AG08396 (cell line): ENCODE measurements around the gene GMIP.
A peak's percentile ranks its signal among the peaks of the same experiment; 100 is the strongest.

Experiments
- DNase-seq: peaks from one replicate; pipeline ENCODE4 v3.0.0; 2012; ENCODE audit warnings: low spot score, mixed read lengths

The GMIP gene

DNA sequence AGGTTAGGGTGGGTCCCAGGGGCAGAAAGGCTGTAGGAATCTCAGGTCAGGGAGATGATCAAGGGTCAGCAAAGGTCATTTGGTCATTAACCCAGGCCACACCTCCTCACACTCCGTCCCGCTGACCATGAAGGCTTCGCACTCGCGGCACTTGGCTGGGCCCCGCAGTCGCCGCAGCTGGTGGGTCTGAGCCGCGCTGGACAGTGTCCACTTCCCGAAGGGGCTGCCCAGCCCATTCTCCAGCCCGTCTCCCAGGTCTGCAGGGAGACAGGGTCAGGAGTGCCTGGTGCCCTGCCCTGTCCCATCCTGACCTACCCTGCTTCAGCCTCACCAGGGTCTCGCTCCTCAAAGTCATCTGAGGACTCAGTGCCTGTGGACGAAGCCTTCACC is 8.1 kb downstream of the GMIP start:
- DNase-seq, result no peak

DNA sequence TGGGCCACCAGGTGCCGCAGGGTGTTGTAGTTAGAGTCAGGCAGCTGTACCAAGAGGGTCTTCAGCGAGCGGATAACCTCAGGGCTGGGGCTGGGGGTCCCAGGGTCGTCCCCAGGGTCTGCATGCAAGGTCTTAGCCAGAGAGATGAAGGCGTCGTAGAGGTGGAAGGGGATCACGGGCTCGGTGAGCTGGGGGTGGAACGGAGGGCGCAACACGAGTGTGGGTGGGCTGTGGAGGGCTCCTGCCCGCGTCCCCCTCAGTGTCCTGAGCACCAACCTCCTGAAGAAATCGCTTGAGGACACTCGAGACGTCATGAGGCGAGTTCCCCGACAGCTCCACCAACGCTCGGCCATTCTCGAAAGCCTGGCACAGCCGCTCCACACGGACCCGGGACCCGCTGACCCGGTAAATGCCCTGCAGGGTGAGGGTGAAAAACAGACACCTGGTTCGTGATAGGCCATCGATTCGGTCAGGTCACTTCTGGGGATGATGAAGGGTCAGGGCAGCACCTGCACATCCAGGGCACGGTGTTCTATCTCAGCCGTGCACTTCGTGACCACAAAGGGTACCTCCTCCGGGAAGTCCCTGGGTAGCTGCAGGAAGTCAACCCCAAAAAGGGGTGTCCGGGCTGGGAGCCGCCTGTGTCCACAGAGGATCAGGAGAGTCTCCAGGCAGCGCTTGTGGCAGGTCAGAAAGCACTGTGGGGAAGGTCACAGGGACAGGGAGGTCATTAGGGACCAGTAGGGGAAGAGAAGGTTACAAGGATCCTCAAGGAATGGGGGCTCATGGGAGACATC is 8.7 kb downstream of the GMIP start:
- no peak for DNase-seq

DNA sequence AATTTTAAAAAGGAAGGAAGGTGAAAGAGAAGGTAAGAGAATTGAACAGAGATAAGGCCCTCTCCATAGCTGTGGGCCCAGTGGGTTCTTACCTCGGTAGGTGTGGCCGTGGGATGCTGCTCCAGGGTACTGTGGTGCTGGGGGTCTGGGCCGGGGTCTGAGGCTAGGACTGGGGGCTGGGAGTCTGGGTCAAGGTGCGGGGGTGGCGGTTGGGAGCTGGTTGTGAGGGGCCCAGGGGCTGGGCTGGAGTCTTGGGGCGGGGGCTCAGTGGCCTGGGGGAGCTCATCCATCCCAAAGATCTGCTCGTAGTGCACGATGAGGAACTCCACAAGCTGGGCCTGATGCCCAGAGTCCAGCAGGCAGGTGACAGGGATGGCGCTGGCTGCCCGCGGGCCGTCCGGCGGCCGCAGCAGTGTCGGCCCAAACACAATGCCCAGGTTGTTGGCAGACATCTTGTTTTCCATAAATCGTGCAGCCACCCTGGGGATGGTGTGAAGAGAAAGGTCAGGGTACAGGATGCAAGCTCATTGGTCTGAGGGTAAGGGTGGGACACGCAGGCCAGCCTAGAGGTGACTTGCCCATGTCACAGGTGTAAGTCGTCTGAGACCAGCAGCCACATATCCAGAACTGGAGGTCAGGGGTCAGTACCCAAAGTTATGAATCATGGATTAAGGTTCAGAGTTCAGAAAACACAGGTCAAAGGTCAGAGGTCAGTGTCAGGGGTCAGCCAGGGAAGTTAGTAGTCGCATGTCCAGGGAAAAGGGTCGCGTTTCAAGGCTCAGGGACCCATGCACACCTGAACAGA is 9.5 kb downstream of the GMIP start:
- no peak for DNase-seq

DNA sequence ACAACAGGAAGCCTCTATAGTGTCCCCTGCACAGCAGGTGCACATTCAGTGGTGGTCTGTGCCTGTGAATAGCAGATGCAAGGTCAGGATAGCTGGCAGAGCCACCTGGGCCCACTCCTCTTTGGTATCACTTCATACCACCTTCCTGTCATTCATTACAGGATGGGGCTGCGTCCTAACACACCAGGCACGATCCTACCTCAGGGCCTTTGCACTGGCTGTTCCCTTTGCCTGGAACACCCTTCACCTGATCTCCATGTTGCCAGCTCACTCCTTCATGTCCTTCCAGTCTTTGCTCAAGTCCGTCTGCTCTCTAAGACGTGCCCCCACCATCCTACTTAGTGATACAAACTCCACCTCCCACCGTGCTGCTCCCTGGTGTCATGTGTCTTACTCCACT is 10.8 kb downstream of the GMIP start:
- DNase-seq, result no peak

DNA sequence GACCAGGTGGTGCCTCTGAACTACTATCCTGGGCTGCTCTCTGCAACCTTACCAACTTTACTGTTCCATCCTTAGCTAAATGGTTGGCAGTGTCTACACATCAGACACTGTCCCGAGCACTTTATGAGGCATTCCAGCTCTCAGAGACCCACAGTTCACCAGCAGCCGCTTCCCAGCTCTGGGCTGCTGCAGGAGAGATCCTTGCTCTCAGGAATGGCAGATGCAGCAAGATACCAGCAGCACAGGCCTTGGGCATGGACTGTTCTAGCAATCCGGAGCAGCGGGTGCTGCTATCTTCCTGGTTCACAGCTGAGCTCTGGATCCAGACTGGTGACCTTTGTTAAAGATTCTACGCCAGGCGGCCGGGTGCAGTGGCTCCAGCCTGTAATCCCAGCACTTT is 12.1 kb downstream of the GMIP start:
- DNase-seq, result no peak

DNA sequence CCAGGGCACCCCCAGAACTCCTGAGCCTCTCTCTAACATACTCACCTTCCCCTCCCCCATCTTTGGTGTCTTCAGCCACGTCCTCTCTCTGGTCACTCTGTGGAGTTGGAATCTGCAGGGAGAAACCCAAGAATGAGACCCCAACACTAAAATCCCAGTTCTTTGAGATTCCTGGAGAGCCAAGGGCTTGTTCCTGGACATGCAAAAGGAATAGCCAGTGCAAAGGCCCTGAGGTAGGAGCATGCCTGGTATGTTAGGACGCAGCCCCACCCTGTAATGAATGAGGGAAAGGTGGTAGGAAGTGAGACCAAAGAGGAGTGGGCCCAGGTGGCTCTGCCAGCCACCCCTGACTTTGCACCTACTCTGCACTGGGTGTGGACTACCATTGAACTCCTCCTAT is 13.0 kb downstream of the GMIP start:
- DNase-seq, result no peak

DNA sequence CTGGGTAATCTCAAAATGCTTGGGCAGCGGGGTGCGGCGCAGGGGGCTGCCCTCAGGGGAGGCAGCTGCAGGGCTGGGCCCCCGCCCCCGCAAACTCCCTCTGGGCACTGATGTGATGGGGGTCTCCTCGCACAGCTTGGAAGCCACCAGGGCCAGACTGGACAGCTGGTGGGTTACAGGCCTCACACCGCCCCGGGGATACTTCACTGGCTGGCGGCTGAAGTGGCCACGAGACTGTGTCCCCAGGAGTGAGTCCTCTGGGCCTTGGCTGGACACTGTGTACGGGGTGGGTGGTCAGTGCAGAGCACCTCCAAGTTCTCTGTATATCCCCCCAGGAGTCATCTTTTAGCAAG is 13.4 kb downstream of the GMIP start:
- no peak for DNase-seq

DNA sequence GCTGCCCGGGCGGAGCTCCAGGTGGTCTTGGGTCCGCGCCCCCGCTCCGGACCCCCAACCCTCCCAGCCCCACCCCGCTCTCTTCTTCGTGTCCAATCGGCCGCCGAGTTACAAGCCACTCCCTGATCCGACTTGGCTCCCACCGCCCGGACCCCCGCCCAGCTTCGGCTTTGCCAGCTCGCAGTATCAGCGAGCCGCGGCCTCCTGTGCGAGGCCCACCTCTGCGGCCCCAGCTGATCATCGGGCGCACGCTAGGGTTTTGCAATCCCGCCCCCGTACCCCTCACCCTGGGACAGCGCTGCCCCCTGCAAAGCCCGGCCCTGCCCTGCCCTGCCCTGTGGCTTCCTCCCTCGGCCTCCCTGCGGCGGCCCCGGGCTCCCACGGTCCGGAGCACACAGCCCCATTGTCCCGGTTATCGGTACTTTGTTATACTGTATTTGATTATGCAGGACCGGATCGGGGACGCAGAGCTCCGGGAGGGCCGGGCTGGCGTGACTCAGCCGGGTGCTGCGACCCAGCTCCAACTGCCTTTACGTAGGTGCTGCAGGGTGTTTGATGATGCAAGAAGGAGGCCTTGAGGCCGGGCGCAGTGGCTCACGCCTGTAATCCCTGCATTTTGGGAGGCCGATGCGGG is 14.8 kb downstream of the GMIP start:
- DNase-seq, result no peak

DNA sequence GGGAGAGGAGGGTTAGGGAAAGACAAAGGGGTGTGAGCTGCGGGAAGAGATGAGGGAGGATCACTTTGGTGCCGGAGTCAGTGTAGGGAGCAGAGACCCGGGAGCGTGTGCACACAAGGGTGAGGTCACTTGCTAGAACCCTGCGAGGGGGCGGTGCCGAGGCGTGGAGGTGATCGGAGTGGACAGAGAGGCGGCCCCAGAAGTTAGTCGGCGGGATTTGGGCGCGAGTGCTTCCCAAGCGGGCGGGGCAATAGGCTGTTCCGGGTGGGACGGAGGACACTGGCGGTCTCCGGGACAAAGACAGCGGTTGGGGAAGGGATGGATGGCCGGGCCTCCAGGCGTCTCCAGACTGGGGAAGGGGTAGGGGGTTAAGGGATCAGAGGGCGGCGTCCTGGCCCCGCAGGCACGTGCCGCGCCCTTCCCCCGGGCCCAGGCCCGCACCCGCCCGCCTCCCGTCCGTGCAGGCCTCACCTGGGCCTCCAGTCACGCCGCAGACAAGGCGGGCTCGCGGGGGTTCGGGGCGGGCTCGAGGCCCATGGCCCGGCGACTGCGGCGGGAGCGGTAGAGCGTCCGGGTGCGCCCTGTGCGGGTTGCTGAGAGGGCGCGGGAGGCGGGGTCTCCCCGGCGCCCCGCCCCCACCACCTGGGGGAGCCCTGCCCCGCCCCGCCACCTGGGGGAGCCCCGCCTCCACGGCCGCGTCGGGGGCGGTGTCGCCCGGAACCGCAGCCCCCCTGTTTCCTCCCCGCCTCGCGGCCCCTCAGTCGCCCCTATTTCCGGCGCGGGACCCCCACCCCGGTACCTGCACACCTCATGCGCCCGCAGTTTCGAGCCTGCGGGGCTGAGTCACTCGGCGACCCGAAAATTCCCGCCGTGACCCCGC is 15.6 kb downstream of the GMIP start, which contains the start of gene LPAR2:
Gene LPAR2 (minus strand): TSS at position 600 of the 880 bp plus-strand sequence. CDS start 945 bp downstream, outside the sequence.
- peak; percentile 59 for DNase-seq

DNA sequence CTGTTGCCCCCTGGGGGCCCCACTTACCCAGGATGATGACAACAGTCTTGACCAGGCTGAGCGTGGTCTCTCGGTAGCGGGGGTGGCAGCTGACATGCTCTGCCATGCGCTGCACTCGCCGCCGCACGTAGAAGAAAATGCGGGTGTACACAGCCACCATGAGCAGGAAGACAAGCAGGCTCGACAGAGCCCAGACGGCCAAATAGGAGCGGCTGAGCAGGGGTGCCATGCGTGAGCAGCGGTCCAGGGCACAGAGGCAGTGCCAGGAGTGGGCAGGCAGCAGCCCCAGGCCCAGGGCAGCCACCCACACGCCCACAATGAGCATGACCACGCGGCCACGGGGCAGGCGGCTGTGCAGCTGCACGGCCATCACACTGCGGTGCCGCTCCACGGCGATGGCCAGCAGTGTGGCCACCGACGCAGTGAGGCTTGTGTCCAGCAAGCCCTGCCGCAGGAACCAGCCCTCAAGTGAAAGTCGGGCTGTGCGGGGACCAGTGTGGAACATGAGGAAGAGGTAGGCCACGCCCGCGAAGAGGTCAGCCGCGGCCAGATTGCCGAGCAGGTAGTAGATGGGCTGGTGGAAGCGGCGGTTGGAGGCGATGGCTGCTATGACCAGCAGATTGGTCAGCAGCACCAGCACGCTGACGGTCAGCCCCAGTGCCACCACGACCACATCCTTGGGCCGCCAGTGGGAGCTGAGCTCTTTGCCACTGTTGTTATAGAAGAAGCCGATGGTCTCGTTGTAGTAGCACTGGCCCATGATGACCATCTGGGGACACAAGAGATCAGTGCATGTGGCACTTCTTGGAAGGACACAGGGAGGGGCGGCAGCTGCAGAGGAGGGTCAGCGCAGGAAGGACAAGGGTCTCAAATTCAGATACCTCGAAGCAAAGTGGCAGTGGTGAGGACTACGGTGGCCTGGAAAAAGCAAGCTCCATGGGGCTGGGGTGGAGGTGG is 16.7 kb downstream of the GMIP start:
- peak; percentile 5 for DNase-seq

DNA sequence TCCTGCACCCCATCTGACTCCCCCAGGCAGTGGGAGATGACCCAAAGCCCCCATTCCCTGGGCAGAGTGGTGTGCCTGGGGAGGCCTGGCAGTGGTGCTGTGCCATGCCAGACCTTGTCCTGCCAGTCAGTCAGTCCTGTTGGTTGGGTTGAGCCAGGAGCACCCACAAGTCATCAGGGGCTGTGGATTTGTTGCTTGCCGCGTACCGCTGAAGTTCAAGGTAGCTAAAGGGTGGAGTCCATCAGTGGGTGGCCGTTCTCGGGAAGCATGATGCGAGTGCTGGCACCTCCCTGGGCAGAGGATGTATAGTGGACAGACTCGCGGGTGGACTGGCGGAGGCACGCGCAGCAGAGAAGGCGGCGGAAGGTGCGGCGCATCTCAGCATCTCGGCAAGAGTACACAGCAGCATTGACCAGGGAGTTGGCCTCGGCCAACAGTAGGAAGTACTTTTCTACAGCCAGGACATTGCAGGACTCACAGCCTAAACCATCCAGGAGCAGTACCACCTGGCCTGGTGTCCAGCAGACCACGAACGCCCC is 19.4 kb downstream of the GMIP start:
- no peak for DNase-seq

DNA sequence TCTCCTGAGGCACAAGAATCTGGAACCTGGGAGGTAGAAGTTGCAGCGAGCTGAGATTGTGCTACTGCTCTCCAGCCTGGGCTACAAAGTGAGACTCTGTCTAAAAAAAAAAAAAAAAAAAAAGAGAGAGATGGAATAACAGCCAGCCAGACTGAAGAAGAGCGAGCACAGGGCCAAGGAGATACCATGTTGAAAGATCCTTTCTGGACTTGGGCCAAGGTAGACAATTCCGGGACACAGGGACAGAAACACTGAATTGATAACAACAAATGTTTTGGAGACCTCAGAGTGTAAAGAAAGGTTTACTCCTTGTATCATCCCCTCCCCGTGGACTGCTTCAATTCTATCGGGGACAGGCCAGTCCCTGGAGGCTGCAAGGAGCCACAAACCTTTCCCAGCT is 20.1 kb downstream of the GMIP start:
- no peak for DNase-seq

DNA sequence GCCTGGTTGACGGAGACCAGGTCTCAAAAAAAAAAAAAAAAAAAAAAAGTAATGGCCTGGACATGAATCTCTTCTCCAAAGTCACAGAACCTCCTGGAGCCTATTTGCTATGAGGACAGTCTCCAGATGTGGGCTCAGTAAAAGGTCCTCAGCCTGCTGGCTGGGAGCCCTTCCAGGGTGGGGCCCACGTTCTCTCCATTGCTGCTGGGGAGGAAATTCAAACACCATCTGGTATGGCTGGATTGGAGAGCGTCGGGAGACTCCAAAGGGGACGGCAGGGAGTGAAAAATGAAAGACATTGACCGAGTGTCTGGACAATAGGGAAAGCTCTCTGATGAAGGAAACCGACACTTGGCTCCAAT is 23.6 kb downstream of the GMIP start:
- DNase-seq, result no peak

DNA sequence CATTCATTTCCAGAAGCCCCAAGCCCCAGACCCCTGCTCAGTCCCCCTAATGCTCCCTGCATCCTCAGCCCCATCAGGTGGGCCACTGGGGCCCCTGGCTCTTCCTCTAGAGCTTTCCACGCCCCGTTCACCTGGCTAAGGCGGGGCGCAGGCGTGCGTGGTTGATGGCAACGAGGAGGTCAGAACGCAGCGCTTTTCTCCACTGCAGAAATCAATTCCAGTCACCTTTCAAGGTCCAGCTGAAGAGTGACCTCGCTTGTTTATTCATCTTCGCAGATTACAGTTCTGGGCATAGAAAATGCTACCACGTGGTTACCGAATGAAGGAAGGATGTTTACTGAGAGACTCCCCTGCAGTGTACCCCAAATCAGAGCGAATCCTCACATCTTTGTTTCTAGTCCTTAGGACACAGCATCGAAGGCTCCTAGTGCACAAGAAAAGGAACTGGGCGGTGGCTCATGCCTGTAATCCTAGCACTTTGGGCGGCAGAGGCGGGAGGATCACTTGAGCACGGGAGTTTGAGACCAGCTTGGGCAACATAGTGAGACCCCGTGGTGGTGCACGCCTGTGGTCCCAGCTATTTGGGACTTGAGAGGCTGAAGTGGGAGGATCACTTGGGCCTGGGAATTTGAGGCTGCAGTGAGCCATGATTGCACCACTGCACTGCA is 24.1 kb downstream of the GMIP start:
- peak; percentile 13 for DNase-seq

DNA sequence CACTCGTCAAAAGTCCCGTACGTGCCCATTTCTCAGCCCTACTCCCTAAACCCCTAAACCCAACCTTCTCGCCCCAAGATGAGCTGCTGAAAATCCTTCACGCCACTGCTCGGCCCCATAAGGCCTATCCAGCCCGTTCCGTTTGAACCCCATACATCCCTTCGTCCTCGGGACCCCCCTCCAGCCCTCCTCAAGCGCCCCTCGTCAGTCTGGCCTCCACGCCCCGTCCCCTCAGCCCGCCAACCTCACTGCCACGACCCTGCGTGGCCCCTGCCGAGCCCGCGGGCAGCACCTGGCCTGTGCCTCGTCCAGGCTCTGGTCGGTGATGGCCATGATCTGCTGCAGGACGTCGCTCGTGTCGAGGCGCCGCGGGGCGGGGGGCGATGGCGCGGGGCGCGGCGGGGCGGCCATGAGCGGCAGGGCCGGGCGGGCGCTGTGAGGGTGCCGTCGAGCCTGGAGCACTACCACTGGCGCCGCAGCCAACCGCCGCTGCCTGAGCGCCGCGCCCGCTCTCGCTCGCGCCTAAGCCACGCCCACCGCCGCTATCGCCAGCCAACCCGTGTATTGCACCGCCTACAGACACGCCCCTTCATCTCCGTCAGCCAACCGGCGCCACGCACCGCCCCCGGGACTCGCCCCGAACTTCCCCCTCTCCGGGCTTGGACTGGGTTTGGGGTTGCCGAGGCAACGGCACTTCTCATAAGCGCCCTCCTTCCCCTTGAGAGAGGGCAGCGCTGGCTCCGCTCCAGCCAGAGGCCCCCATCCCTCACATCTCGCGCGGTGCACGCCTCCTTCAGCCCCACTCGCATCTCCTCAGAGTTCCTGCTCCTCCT is 25.0 kb downstream of the GMIP start, which contains the start of gene PBX4:
Gene PBX4 (minus strand): TSS at position 469 of the 833 bp plus-strand sequence. CDS start 58 bp downstream, at position 411.
- DNase-seq, result peak; percentile 98

DNA sequence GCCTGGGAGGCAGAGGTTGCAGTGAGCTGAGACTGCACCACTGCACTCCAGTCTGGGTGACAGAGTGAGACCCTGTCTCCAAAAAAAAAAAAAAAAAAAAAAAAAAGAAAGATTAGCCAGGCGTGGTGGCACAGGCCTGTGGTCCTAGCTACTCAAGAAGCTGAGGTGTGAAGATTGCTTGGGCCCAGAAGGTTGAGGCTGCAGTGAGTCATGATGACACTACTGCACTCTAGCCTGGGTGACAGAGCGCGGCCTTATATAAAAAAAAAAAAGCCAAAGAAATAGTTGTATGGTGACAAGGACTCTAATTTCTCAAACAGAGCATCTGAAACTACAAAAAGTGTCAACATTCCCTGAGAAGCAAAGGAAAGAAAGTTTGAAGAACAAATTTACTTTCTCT is 28.4 kb downstream of the GMIP start:
- DNase-seq, result no peak

DNA sequence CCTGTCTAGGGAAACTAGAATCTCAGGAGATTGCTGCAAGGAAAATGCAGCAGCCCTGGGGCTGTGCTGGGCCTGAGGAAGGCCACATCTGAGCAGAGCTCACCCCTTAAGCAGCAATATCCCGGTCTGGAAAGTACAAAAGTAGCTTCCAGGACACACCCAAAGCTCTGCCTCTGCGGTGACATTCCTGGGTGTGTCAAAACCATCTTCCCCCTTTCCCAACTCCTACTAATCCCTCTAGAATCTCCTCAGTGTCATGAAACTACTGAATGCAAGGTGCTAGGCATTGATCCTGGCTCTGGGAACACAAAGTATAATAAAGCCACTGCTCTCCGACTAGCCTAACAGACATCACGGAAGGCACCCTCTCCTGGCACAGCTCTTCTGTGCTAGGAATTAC is 30.0 kb downstream of the GMIP start:
- no peak for DNase-seq

DNA sequence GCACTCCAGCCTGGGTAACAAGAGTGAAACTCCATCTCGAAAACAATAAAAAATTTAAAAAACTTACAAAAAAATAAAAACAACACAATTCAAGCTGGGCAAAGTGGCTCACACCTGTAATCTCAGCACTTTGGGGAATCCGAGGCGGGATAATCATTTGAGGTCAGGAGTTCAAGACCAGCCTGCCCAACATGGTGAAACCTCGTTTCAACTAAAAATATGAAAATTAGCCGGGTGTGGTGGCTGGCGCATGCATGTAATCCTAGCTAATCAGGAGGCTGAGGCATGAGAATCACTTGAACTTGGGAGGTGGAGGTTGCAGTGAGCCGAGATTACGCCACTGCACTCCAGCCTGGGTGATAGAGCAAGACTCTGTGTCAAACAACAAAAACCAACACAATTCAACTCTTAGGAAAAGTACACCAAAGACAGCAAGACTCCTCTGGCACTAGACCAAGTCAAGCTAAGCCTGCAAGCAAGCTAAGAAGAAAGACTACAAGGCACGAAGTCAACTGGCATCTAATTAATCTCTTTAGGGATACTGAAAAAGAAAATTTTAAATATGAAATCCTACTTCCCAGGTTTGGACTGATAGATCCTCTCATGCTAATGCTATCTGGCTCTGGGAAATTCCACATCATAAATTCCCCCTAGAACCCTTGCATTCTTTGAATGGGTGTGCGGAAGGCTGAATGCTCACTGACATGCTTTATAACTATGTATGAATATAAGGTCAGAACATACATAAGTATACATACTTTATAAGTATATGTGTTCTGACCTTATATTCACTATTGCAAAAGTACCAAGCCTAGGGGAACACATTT is 32.9 kb downstream of the GMIP start:
- no peak for DNase-seq
